NT2/D1 (cell line): ENCODE results near the gene ARHGEF33.

Experiments used
- YY1 ChIP-seq: IDR thresholded peaks from 2 replicates; pipeline ENCODE4 v1.6.1; 2011; ENCODE audit not compliant: insufficient read length, insufficient read depth
- ZNF274 ChIP-seq: IDR thresholded peaks from 2 replicates; pipeline ENCODE4 v1.6.1; 2011; ENCODE audit warnings: mild to moderate bottlenecking, low read depth, low read length

DNA sequence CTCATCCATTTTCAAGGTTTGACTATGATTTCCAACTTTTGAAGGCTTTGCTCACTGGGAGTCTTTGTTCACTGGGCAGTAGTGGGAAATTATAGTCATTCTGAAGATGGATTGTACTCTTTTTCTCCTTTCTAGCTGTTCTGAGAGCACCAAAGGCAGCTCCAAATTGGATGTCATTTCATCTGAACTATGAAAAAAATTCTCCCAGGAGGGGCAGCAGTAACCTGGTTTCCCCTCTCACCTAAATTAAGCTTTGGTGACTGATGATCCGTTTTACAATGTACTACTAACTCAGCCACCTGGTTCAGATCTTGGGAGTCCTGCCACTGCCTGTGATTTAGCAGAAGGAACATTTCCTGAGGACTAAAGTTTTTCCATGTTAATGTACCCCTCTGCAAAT, 17.6 kb downstream of the ARHGEF33 start:
- no peak for TF ChIP-seq ZNF274
- no peak for TF ChIP-seq YY1
